IMR-90 (cell line): Measurements from ENCODE around the gene RFX4.

Source experiments
- BHLHE40 ChIP-seq: fragments of 150-350 bp; IDR thresholded peaks from 2 replicates; pipeline ENCODE4 v1.6.1; 2016; ENCODE audit warnings: mild to moderate bottlenecking, low read depth, low read length
- CEBPB ChIP-seq: IDR thresholded peaks from 2 replicates; pipeline ENCODE4 v1.6.1; 2012; ENCODE audit warnings: low read depth, low read length, improper control_type of control experiment
- CHD1 ChIP-seq: IDR thresholded peaks from 2 replicates; pipeline ENCODE4 v1.6.1; 2012; ENCODE audit warnings: low read depth, low read length, improper control_type of control experiment
- MAFK ChIP-seq: IDR thresholded peaks from 2 replicates; pipeline ENCODE4 v1.6.1; 2012; ENCODE audit warnings: low read depth, low read length, improper control_type of control experiment
- MAZ ChIP-seq: IDR thresholded peaks from 2 replicates; pipeline ENCODE4 v1.6.1; 2012; ENCODE audit warnings: low read depth, mild to moderate bottlenecking, low read length, improper control_type of control experiment, moderate library complexity, borderline replicate concordance
- MXI1 ChIP-seq: IDR thresholded peaks from 2 replicates; pipeline ENCODE4 v1.6.1; 2012; ENCODE audit warnings: low read depth, mild to moderate bottlenecking, low read length, moderate library complexity, borderline replicate concordance
- POLR2A ChIP-seq: IDR thresholded peaks from 2 replicates; pipeline ENCODE4 v1.6.1; 2012; ENCODE audit warnings: mild to moderate bottlenecking, low read depth, low read length
- RCOR1 ChIP-seq: IDR thresholded peaks from 2 replicates; pipeline ENCODE4 v1.6.1; 2012; ENCODE audit warnings: mild to moderate bottlenecking, low read length, improper control_type of control experiment; ENCODE audit not compliant: insufficient replicate concordance
- RFX5 ChIP-seq: IDR thresholded peaks from 2 replicates; pipeline ENCODE4 v1.8.0; 2012; ENCODE audit warnings: low read depth, mild to moderate bottlenecking, low read length, moderate library complexity
- SMC3 ChIP-seq: fragments of 150-350 bp; IDR thresholded peaks from 2 replicates; pipeline ENCODE4 v1.6.1; 2016; ENCODE audit warnings: low read depth, mild to moderate bottlenecking, antibody characterized with exemption, low read length, moderate library complexity
- TF ChIP-seq, protein P1 (sequence below): conservative IDR thresholded peaks from 2 replicates; pipeline ENCODE4 v1.5.1; 2012; ENCODE audit warnings: mild to moderate bottlenecking, low read depth, low read length, improper control_type of control experiment
- TF ChIP-seq, protein P2 (sequence below): fragments of 150-350 bp; IDR thresholded peaks from 2 replicates; pipeline ENCODE4 v1.6.1; 2017; ENCODE audit warnings: mild to moderate bottlenecking, antibody characterized with exemption, low read length, low read depth

DNA sequence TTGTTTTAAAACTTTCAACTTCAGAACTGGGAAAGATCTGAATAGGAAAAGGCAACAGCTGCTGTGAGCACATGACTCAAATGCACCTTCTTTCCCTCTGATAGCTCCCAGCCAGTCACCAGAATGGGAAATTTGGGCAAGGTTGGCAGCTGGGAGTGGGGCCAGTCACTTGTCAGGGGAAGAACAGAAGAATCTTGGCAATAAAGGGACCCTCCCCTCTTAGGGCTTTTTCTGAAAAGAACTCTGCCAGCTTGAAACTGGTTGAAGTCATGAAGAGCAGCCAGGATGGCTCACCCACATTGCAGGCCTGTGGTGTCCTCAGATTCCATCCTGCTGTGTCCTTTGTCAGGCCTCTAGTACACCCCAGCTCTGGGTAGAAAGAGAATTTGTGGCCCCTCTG lies 181.4 kb downstream of the RFX4 start:
- TF ChIP-seq, protein P1, sequence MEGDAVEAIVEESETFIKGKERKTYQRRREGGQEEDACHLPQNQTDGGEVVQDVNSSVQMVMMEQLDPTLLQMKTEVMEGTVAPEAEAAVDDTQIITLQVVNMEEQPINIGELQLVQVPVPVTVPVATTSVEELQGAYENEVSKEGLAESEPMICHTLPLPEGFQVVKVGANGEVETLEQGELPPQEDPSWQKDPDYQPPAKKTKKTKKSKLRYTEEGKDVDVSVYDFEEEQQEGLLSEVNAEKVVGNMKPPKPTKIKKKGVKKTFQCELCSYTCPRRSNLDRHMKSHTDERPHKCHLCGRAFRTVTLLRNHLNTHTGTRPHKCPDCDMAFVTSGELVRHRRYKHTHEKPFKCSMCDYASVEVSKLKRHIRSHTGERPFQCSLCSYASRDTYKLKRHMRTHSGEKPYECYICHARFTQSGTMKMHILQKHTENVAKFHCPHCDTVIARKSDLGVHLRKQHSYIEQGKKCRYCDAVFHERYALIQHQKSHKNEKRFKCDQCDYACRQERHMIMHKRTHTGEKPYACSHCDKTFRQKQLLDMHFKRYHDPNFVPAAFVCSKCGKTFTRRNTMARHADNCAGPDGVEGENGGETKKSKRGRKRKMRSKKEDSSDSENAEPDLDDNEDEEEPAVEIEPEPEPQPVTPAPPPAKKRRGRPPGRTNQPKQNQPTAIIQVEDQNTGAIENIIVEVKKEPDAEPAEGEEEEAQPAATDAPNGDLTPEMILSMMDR, result no peak
- TF ChIP-seq MXI1 (no peak), SMC3 (no peak), CEBPB (no peak), POLR2A (no peak), CHD1 (no peak), RCOR1 (no peak), RFX5 (no peak), MAFK (no peak), MAZ (no peak), BHLHE40 (no peak)
- TF ChIP-seq, protein P2, sequence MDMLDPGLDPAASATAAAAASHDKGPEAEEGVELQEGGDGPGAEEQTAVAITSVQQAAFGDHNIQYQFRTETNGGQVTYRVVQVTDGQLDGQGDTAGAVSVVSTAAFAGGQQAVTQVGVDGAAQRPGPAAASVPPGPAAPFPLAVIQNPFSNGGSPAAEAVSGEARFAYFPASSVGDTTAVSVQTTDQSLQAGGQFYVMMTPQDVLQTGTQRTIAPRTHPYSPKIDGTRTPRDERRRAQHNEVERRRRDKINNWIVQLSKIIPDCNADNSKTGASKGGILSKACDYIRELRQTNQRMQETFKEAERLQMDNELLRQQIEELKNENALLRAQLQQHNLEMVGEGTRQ, result no peak
